ENCODE data around the gene SLC25A4.

DNA sequence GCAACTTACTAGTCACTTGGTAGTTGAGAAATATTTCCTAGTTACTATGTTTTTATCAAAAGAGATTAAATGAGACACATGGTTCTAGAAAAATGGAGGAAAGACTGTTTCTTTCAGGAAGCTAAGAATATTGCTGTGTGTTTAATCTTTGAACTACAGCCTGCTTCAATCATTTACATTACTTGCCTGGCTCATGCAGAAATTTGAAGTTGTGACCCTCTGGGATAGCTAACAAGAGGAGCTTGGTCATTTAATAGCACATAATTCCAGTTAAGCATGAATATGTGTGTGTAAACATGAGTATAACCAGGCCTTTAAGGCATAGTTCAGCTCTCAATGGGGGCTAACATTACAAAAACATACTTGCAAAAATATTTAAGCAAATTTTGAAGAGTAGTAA, 44.6 kb upstream of the SLC25A4 start:
- TF ChIP-seq ZNF138 (tag by site-specific recombination; IDR thresholded peaks at IDR 0.05; ENCODE audit: borderline replicate concordance), result no peak
- TF ChIP-seq, protein P1, sequence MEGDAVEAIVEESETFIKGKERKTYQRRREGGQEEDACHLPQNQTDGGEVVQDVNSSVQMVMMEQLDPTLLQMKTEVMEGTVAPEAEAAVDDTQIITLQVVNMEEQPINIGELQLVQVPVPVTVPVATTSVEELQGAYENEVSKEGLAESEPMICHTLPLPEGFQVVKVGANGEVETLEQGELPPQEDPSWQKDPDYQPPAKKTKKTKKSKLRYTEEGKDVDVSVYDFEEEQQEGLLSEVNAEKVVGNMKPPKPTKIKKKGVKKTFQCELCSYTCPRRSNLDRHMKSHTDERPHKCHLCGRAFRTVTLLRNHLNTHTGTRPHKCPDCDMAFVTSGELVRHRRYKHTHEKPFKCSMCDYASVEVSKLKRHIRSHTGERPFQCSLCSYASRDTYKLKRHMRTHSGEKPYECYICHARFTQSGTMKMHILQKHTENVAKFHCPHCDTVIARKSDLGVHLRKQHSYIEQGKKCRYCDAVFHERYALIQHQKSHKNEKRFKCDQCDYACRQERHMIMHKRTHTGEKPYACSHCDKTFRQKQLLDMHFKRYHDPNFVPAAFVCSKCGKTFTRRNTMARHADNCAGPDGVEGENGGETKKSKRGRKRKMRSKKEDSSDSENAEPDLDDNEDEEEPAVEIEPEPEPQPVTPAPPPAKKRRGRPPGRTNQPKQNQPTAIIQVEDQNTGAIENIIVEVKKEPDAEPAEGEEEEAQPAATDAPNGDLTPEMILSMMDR (tag by site-specific recombination; IDR thresholded peaks at IDR 0.05), result no peak
